Measurements from ENCODE around the gene TUBB2A.
"Not testable (repeated sequence)": the region's sequence is repeated elsewhere in the genome, so short reads cannot be mapped to it uniquely, and the experiment has no call there.

TUBB2A gene

DNA sequence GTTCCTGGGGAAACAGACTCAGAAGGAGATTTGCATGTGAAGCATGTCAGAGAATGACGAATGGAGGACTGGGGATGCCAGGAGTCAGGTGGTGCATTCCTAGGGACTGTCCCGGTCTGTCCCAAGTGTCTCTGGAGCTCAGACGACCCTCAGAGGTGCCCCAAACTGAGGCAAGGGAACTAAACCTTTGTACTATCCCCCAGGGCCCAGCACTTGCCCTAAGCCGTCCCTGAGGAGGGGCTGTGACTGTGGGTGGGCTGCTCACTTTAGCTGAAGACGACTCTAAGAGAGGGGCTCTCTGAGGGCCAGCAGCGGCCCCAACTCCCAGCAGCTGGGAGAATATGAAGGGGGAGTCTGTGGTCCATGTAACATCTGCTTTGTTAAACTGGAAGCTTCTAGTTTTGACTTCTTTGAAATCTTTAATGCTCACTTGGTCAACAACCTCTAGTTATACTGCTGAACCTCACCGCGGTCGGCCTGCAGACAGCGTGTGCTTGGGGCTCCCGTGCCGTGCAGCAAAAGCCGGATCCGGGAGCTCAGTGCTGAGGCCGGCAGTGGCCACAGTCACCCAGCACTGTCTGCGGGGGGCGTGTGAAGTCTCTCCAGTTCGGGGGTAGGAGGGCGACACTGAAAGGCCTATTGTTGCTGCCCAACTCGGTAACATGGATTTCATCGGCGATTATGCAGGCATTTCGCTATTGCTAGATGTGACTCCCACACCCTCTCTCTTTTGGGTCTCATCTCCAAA is 35.9 kb upstream of the TUBB2A start:
- DNase-seq (ENCODE audit: low spot score) = no peak
- POLR2A ChIA-PET (ENCODE audit: low non-redundant PET) = no interaction called here
- TF ChIP-seq, protein P1, sequence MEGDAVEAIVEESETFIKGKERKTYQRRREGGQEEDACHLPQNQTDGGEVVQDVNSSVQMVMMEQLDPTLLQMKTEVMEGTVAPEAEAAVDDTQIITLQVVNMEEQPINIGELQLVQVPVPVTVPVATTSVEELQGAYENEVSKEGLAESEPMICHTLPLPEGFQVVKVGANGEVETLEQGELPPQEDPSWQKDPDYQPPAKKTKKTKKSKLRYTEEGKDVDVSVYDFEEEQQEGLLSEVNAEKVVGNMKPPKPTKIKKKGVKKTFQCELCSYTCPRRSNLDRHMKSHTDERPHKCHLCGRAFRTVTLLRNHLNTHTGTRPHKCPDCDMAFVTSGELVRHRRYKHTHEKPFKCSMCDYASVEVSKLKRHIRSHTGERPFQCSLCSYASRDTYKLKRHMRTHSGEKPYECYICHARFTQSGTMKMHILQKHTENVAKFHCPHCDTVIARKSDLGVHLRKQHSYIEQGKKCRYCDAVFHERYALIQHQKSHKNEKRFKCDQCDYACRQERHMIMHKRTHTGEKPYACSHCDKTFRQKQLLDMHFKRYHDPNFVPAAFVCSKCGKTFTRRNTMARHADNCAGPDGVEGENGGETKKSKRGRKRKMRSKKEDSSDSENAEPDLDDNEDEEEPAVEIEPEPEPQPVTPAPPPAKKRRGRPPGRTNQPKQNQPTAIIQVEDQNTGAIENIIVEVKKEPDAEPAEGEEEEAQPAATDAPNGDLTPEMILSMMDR (conservative IDR thresholded peaks at IDR 0.05; ENCODE audit: low read depth) = no peak
- CTCF ChIA-PET = interaction anchor here (0.8 kb wide), 1 partner anchor 16 kb away, joined by 3 read pairs; no protein-coding TSS in a partner anchor
- no peak overlapping the region for H3K27ac ChIP-seq

DNA sequence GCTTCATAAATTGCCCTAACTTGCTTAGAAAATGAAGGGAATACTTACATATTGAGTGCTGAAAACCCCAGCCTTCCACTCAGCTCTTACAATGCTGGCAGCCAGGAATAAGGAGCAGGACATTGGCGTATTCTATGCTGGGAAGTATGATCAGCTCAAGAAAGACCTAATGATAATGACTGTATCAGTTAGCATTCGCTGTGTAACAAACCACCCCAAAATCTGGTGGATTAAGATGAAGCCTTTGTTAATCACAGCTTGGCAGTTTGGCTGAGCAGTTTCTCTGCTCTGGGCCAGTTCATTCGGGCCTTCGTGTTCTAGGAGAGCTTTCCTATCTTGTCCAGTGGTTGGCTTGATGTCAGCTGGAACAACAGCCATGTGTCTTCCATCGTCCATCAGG is 33.4 kb upstream of the TUBB2A start:
- DNase-seq (ENCODE audit: low spot score) = no peak
- CTCF ChIA-PET = no interaction called here
- POLR2A ChIA-PET (ENCODE audit: low non-redundant PET) = no interaction called here
- no peak overlapping the region for H3K27ac ChIP-seq
- TF ChIP-seq, protein P1 (conservative IDR thresholded peaks at IDR 0.05; ENCODE audit: low read depth) = no peak

DNA sequence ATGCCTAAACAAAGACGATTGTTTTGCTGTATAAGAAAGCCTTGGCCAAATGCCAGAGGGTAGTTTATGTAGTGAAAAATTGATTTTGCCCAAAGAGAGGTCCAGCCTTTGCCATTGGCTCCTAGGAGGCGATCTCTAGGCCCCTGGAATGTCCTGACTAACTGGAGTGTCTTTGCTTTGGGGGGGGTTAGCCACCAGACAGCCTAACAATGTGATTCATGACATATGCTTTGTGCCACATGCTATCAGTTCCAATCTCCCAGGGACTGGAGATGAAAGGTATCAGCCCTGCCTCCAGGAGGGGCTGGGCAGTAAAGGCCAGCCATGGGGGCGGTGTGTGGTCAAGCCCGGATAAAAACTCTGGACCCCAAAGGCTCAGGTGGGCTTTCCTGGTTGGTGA is 32.7 kb upstream of the TUBB2A start:
- ChIA-PET POLR2A (ENCODE audit: low non-redundant PET) (no interaction called here), CTCF (no interaction called here)
- TF ChIP-seq, protein P1 (conservative IDR thresholded peaks at IDR 0.05; ENCODE audit: low read depth) = no peak
- DNase-seq (ENCODE audit: low spot score) = no peak
- no peak overlapping the region for H3K27ac ChIP-seq

DNA sequence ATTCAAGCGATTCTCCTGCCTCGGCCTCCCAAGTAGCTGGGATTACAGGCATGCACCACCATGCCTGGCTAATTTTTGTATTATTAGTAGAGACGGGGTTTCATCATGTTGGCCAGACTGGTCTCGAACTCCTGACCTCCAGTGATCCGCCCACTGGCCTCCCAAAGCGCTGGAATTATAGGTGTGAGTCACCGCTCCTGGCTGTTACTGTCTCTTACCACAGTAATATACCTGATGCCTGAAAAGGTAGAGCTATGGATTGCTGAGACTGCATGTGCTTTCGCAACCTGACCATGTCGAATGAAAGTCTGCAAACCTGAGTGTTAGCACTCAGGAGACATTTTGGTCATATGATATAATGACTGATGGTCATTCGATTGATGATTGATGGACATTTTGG is 31.8 kb upstream of the TUBB2A start:
- CTCF ChIA-PET; H3K27ac ChIP-seq; DNase-seq (ENCODE audit: low spot score): not testable (repeated sequence)
- POLR2A ChIA-PET (ENCODE audit: low non-redundant PET) = interaction anchor here (0.5 kb wide), 1 partner anchor 59 kb away, joined by 10 read pairs; no protein-coding TSS in a partner anchor

DNA sequence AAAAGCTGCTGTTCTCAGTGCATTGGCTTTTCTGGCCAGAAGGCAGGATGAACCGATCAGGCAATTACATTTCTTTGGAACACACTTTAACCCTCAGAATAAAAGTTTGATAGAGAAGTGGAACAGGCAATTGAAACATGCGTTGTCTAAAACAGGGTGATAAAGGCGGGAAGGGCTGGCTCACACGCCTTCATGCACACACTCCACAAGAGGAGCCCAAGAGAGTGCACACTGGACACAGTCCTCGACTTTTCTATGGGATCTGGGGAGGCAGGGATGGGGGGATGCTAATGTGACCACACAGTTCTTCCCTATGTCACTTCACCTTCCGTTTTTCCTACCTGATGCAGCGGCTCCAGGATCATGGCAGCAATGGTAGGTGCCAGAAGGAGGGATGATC is 30.9 kb upstream of the TUBB2A start:
- ChIA-PET POLR2A (ENCODE audit: low non-redundant PET) (no interaction called here), CTCF (no interaction called here)
- TF ChIP-seq, protein P1 (conservative IDR thresholded peaks at IDR 0.05; ENCODE audit: low read depth) = no peak
- DNase-seq (ENCODE audit: low spot score) = no peak
- H3K27ac ChIP-seq = no peak overlapping the region

DNA sequence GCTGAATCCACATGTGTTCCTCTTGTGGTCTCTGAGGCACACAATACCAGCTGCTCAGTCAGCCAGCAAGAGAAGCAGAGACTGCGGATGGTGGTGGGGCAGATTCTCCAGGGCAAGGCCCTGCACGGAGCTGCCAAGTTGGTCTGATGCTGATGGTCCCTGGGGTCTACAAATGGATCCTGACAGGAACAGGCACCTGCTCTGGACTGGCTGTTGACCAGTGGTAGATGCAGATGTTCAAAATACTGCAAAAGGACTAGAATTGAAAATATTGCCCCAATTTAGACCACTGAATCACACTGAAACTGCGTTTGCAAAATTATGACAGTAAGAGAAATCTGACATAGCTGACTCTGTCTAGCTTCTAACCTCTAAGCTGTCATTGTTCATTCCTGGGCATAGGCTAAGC is 29.6 kb upstream of the TUBB2A start:
- no peak for DNase-seq (ENCODE audit: low spot score)
- no peak overlapping the region for H3K27ac ChIP-seq
- CTCF ChIA-PET = no interaction called here
- TF ChIP-seq, protein P1 (conservative IDR thresholded peaks at IDR 0.05; ENCODE audit: low read depth) = no peak
- POLR2A ChIA-PET (ENCODE audit: low non-redundant PET) = interaction anchor here (0.5 kb wide), 1 partner anchor 17 kb away, joined by 5 read pairs; no protein-coding TSS in a partner anchor

DNA sequence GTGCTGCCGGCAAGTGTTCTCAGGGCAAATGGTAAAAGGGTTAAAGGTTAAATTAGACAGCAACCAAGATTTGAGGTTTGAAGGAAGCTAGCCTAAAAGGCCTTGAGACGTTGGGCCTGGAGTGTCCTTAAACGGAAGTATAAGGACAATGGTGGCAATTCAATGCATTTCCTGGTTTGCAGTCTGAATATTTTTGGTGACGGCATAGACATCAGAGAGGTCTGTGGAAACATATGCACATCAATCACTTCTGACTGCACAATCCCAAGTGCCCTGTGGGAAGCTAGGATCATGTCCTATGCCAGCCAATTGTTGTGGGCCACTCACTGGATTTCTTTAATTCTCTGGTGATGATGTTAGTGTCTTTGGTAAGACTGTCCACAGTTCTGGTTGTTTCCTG is 25.7 kb upstream of the TUBB2A start:
- CTCF ChIA-PET = no interaction called here
- H3K27ac ChIP-seq = no peak overlapping the region
- POLR2A ChIA-PET (ENCODE audit: low non-redundant PET) = no interaction called here
- DNase-seq (ENCODE audit: low spot score) = no peak
- TF ChIP-seq, protein P1 (conservative IDR thresholded peaks at IDR 0.05; ENCODE audit: low read depth) = no peak
